Stimulated activated CD8-positive, alpha-beta memory T cell treated with anti-CD3 and anti-CD28 coated beads, Interleukin-15, amount 100 ng/mL, for 24 hours (primary cell): Measurements from ENCODE around the gene KIF26B.

Experiments
- DNase-seq: peaks from one replicate; pipeline ENCODE4 v3.0.0-alpha.2; 2020; ENCODE audit warnings: low read depth

KIF26B gene

GRCh38 chr1:245598524-245599305, 443.9 kb downstream of the KIF26B start:
- no peak for DNase-seq

GRCh38 chr1:245599371-245600174, 444.8 kb downstream of the KIF26B start:
- no peak for DNase-seq

GRCh38 chr1:245600658-245601057, 445.9 kb downstream of the KIF26B start:
- no peak for DNase-seq

- no peak for DNase-seq
These were observed 448.6 kb downstream of the KIF26B start for GRCh38 chr1:245603311-245603865.

- DNase-seq = no peak
These were observed 450.2 kb downstream of the KIF26B start for GRCh38 chr1:245604979-245605378.

GRCh38 chr1:245605480-245606156, 450.8 kb downstream of the KIF26B start:
- no peak for DNase-seq

- DNase-seq = no peak
These were observed 451.5 kb downstream of the KIF26B start for GRCh38 chr1:245606157-245606725.

- DNase-seq = no peak
These were observed 453.5 kb downstream of the KIF26B start for GRCh38 chr1:245608271-245608670.

GRCh38 chr1:245609354-245610150, 454.8 kb downstream of the KIF26B start:
- DNase-seq = no peak

- no peak for DNase-seq
These were observed 456.5 kb downstream of the KIF26B start for GRCh38 chr1:245611251-245611650.

- DNase-seq = no peak
These were observed 459.7 kb downstream of the KIF26B start for GRCh38 chr1:245614476-245614875.

- DNase-seq = no peak
These were observed 460.2 kb downstream of the KIF26B start for GRCh38 chr1:245615001-245615400.

- no peak for DNase-seq
These were observed 466.8 kb downstream of the KIF26B start for GRCh38 chr1:245621589-245621988.

- DNase-seq = no peak
These were observed 467.7 kb downstream of the KIF26B start for GRCh38 chr1:245622332-245623014.

GRCh38 chr1:245641384-245641783, 486.6 kb downstream of the KIF26B start:
- DNase-seq = no peak

- no peak for DNase-seq
These were observed 490.6 kb downstream of the KIF26B start for GRCh38 chr1:245645406-245645805.

- DNase-seq = no peak
These were observed 491.1 kb downstream of the KIF26B start for GRCh38 chr1:245645894-245646293.

GRCh38 chr1:245648749-245649522, 494.2 kb downstream of the KIF26B start:
- no peak for DNase-seq

- no peak for DNase-seq
These were observed 494.9 kb downstream of the KIF26B start for GRCh38 chr1:245649666-245650065.

- DNase-seq = no peak
These were observed 495.7 kb downstream of the KIF26B start for GRCh38 chr1:245650441-245650960.
